Activated CD4-positive, CD25-positive, alpha-beta regulatory T cell treated with anti-CD3 and anti-CD28 coated beads, Interleukin-2, amount 50 U/mL, for 72 hours (primary cell): ENCODE results near the gene KCNK3.

Experiments
- DNase-seq: peaks from one replicate; pipeline ENCODE4 v3.0.0; 2021

Gene KCNK3

DNA sequence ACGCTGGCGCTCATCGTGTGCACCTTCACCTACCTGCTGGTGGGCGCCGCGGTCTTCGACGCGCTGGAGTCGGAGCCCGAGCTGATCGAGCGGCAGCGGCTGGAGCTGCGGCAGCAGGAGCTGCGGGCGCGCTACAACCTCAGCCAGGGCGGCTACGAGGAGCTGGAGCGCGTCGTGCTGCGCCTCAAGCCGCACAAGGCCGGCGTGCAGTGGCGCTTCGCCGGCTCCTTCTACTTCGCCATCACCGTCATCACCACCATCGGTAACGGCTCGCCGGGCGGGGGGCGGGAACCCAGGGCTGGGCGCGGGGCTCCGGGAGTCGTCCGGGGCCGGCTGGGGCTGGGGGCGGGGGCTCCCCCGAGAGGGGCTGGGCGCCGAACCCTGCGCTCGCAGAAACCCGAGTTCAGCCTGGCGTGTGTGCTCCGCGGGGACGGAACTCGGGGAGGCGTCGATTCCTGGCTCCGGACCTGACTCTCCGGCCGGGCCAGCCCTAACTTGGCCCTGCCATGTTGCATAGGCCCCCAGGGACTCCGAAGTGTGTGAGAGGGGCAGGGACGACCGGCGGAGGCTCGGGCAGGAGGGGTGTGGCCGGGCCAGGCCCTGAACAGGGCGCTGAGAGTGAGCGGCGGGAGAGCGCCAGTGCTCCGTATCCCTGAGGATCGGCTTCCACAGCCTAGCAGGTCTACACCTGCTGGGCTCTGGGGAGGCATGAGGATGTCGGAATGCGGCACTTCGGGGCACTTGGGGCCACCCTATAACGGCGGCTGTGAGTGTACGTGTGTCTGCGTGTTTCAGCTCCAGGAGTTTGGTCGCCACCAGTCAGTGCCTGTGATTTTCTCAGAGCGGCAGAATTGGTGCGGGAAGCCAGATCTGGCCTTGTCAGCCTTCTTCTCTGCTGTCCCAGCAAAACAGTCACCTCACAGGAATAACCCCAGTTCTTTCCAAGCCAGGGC, 651 bp downstream of the KCNK3 start:
- DNase-seq, result no peak

DNA sequence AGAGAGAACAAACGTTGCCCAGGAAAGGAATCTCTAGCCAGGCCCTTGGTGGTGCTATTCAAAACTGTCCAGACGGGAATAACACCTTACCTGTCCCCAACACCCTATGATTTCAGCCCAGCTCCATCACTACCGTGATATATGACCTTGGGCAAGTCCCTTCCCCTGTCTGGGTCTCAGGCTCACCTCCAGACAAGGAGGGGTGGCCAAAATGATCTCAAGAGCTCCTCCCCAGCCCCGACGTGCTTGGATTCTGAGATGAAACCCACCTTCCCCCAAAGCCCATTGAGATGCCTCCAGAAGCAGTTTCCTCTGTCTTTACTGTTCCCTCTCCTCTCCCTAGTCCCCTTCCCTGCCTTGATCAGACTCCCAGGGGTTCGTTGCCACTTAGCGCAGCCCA, 1.5 kb downstream of the KCNK3 start:
- DNase-seq, result no peak

DNA sequence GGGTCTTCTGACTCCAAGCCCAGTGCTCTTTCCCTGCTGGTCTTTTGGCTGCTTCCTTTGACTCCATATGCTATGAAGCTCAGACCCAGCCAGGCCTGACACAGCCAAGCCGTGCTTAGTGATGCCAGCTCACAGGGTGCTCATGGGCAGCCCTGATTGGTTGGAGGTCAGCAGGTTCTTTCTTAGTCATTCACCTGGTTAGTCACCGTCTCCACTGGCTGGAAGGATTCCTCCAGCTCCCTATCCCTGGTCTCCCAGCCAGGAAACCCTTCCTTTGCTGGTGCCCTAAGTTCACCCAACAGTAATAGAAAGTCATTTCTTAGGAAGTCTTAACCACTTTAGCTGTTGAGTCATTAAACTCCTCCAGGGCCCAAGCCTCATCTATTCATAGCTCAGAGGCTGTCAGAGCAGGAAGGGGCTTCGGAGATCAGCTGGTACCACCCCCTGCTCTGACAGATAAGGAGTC, 3.9 kb downstream of the KCNK3 start:
- no peak for DNase-seq

DNA sequence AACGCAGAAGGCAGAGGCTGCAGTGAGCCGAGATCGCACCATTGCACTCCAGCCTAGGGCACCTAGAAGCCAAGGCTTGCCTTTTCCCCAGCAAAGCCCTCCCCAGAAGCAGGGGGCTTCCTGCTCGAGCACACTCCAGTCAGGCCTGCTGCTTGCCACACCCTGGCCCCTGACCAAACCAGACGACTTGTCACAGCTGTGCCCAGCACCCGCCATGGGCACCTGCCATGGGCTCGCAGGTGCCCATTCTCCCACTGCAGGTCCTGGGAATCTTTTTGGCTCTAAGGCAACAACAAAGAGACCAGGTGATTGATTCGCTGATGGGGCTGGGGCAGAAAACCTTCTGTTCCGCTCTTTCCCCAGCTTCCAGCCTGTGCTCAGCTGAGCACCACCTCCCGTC, 4.9 kb downstream of the KCNK3 start:
- DNase-seq, result no peak

DNA sequence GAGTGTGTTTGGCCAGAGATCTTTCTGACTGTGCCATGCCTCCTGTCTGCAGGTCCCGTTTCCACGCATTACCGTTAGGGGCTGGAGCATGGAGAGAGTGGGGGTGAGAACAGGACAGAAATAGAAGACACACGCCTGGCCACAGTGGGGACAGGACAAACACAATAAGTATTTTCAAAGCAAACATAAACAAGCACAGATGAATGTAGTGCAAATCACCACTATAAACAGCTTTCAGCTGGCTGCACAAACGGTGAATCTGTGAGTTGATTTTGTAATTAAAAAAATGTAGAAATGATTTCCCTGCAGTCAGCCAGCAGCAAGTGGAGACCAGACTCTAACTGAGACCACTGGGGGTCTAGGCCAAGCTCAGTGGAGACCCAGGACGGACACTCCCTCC, 6.8 kb downstream of the KCNK3 start:
- DNase-seq, result no peak

DNA sequence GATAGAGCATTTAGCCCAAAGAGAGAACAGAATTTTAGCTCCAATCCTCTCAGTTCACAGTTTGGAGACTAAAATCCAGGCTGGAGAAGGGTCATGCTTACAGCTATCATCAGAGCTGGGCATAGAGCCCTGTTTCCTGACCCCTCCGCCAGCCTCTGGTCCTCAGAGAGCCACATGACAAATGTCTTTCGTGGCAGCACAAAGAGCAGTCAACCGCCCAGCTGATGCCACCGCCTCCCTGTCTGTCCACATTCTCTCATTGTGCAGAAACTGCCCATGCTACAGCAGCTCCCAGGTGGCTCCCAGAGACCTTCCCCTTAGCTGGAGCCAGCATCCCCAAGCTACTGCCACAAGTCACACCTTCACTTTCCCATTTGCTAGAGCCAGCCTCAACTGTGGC, 7.6 kb downstream of the KCNK3 start:
- DNase-seq, result no peak

DNA sequence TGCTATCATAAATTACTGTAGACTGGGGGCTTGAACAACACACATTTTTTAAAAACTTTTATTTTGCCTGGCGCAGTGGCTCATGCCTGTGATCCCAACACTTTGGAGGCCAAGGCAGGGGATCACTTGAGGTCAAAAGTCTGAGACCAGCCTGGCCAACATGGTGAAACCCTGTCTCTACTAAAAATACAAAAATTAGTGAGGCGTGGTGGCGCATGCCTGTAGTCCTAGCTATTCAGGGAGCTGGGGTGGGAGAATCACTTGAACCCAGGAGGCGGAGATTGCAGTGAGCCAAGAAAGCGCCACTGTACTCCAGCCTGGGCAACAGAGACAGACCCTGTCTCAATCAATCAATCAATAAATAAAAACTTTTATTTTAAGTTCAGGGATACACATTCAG, 9.1 kb downstream of the KCNK3 start:
- DNase-seq, result no peak

DNA sequence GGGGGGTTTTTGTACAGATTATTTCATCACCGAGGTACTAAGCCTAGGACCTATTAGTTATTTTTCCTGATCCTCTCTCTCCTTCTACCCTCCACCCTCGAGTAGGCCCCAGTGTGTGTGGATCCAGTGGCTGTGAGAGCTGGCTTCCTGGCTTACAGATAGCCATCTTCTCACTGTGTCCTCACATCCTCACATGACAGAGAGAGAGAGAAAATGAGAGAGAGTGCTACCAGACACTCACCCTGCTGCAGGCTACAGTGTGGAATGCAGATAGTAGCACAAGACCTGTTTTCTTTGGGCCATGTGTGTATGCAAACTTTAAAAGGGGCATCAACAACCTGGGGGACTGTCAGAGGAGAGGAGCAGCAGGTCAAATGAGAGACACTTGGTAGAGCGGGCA, 9.5 kb downstream of the KCNK3 start:
- DNase-seq, result no peak

DNA sequence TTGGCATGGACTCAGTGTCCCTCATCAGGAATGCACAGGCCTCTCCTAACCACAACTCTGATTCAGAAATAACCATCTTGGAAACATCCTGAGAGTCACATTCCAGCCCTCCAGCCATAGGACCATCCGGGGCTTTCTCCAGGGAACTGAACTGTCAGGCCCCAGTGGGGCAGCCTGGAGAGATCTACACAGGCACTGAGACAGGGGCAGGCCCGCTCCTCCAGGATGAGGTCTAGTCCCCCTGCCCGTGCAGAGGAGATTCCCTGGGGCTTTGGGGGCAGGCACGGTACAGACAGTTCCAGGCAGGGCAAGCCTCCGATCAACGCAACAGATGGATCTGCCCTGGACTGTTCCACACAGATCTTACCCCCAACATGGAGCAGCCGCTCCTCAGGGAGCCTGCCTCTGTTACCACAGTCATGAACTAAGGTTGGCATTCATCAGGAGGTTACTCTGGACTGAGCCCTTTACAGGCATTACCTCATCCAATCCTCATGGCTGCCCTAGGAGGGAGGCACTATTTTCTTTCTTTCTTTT, 12.0 kb downstream of the KCNK3 start:
- DNase-seq, result no peak

DNA sequence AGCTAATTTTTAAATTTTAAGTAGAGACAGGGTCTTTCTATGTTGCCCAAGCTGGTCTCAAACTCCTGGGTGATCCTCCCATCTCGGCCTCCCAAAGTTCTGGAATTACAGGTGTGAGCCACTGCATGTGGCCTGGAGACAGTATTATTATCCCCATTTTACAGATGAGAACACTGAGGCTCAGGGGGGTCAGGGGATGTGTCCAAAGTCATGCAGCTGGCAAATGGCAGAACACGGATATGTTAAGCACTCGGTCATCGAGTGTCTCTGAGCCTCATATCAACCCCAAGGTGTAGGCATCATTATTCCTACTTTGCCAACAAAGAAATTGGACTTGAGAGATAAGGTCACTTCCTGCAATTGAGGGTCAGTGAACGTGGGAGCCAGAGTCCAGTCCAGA, 12.6 kb downstream of the KCNK3 start:
- no peak for DNase-seq

DNA sequence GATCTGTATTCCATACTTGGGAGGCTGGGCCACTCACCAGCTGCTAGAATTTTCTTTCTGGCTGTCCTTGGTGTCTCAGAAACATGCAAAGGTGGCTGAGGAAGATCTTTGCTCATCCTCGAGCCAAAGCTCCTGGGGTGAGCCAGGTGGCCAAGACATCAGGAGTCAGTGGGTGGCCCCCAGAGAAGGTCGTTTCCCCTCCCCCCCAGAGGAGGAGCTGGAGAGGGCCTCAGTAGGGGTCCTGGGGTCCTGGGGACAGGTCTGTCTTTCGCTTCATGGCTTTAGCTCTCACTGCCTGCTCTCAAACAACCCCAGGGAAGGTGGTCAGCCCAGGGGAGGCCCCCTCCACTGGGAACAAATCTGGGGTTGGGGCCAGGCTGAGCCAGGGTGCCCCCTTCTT, 13.6 kb downstream of the KCNK3 start:
- DNase-seq, result no peak

DNA sequence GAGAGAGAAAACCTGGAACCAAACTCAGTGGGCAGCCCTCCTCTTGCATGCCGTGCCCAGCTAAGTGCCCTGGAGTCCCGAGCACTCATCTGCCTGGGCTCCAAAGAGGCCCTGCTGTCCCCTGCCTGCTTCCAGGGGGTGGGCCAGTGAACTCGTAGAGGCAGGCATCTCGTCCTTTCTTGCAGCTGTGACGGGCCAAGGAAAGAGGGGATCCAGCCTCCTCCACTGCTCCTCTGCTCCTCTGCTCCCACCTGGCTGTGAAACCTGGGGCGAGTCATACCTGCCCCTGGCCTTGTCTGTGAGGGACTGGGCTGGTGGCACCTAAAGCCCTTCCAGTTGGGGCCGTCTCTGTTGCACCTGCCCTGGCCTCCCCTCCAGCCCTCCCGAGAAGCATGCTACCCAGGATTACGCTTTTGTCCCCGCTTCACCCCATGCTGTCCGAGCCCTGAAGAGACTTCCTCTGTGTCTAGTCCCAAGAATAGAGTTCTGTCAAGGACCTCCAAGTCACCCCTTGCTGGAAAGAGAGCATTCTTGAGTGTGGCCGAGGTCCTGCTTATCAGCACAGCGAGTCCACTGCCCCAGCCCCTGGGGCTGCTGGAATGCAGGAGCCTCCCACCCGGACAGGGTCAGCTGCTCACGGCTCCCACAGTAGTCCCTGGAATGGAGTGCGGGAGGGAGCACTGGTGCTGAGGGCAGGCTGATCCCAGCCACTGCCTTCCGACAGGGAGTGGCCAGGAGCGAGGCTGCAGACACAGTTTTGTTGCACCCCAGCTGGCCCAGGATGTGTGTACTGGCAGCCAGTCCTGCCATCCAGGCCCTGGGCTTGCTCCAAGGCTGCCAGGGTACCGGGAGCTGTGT, 14.3 kb downstream of the KCNK3 start:
- DNase-seq, result no peak

DNA sequence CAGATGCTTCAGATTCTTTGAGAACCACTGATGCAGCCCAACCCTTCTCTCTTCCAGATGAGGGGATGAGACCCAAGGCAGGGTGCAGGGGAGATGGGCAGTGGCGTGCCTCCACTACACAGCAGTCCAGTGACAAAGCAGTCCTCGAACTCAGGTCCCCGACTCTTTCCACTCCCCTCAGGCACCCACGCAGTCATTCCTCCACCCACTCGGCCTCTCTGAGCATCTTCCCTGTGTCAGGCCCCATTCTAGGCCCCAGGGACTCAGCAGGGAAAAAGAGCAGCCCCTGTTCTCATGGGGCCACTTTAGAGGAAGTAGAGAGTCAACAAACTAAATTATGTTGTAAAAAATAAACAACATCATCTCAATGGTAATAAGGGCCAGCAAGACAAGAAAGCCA, 15.2 kb downstream of the KCNK3 start:
- DNase-seq, result no peak

DNA sequence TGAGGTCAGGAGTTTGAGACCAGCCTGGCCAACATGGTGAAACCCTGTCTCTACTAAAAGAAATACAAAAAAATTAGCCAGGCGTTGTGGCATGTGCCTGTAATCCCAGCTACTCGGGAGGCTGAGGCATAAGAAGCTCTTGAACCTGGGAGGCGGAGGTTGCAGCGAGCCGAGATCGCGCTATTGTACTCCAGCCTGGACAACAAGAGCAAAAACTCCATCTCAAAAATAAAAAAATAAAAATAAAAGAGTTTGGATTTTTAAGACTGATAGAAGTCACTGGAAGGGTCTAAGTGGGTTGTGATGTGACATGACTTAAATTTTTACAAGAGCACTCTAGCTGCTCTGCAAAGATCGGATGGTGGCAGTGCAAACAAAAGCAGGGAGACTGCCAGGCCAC, 15.9 kb downstream of the KCNK3 start:
- DNase-seq, result no peak

DNA sequence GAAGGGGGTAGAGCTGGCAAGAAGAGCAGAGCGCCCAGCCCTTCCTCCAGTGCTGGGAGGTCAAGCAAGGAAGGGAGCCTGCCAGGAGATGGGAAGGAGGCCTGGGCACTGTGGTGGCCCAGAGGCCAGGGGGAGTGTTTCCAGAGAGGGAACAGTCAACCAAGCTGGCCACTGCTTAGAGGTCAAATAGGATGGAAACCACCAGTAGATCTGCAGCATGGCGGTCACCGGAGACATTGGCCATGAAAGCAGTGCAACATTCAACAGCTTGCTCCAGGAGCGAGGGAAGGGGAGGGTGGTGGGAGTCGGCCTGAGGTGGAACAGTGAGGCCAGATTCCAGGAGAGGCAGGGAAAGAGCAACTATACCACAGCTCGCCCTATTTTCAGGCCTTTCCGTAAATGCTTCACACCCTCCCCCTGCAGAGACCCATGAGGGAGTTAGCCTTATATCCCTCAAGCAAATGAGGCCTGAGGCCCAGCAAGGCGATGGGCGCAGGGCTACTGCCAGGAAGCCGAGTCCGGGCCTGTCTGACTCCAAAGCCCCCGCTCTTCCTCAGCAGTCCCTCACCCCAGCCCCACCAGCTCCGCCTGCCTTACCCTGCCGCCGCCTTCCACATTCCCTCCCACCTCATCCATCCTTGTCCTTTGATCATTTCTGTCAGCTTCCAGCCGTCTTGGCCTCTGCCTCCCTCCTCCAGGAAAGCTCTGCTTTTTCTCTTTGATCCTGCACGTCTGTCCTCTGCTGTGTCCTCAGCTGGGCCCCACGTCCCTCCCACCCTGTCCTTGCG, 17.0 kb downstream of the KCNK3 start:
- DNase-seq, result no peak

DNA sequence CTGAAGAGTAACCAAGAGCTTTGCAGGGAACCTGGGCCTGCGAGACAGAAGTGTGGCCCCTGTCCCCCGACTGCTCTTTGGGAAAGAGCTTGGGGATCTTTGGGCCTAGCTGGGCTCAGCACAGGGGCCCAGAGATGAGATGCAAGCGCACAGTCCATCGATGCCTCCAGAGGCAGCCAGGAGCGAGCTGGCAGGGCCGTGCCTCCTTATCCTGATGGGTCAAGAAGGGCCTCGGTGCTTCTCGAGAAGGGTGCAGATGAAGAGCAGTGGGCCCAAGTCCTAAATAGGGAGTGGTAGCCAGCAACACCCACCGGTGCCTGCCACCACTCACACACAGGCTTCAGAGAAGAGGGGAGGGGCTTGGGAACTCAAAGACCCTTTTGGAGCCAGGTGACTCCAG, 17.6 kb downstream of the KCNK3 start:
- DNase-seq, result no peak

DNA sequence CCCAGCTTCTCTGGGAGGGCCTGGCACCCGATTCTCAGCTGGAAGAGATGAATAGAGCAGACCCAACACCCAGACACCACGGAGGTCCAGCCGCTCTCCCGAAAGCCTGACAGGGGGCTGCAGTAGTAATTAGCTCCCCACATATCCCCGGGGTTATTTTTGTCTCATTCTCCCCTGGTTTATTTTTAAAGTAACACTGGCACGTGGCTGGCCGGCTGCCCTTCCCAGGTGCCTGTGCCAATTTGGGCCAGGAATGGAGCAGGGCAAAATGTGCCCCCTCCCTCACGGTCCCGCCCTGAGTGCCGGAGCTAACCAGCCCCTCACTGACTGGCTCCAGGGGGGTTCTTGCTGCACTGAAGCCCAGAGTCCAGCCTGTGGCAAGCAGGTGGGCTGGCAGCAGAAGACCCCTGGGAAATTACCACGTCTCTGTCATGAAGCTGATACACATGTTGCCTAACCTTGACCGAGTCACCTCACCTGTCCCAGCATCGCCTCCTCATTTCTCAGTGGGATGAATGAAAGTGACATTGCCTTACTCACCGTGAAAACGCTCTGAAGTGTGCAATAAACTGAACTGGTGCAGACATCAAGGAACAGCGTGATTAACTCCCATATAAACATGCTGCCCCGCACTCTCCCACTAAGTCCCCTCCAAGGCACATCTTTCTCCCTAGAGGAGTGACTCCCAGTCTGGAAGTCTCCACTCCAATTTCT, 18.4 kb downstream of the KCNK3 start:
- DNase-seq, result no peak

DNA sequence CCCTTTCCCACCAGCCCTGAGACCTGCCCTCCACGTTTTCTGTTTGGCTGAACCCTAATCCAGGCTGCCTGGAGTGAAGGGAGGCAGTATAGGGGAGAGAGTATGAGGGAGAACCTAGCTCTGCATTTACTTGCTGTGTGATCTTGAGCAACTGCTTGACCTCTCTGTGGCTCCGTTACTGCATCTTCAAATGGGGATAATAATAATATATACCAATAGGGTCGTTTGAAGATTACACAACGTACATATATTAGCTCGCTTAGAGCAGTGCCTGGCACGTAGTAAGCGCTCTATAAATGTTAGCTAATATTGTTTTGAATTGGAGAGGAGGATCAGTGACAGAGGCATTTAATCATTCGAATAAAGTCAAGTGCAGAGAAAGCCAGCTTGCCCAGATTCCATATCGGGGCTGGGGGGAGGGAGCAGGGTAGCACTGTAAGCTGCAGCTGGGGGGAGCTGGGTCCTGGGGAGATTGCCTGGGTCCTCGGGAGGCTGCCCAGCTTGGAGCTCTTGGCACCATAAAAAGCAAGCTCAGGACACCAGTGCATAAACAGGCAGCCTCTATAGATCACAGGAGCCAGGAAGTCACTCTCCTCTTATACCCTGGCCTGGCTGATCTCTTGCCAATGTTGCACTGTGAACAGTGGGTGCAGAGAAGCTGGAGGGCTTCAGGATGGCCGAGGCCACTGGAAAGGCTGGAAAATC, 19.1 kb downstream of the KCNK3 start:
- DNase-seq, result no peak

DNA sequence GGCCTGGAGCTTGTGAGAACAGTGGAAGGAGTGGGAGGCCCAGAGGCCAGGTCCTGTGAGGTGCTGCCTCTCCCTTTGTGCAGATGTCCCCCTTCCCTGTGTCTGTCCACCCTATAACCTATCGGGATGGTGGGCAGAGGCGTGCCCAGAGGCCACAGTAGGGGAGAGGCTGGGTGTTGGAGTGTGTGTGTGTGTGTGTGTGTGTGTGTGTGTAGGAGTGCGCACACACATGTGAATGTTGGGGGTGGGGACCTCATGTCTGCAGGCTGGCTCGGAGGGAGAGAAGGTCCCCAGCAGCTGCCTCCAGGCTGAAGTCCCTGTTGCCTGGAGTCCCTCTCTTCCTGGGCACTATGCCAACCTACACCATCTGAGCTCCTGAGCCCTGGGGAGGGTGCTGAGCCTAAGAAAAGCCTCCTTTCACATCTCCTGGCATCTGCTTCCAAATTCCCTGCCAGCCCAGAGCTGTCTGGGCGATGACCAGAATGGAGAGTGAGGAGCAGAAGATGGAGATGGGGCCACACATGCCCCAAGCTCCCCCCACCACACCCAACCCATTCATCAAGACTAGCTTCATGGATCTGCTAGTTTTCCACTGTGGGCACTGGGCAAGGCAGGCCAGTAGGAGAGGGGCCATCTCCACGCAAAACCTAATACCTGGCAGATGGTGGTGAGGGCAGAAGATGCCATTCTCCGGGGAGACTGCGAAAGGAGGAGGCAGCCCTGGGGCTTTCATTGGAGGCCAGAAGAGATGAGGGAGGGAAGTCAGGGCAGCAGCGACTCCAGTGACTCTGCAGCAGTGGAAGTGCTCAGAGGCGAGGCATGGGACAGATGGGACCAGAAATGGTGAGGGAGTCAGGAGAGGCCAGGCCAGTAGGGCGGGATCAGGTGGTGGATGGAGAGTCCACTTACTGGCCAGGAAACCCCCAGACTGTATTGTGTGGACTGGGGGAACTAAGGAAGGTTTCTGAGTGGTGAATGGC, 20.3 kb downstream of the KCNK3 start:
- no peak for DNase-seq
